CD4-positive, alpha-beta T cell (primary cell): ENCODE results near the gene TMEM131. TPM values are rescaled to one million over a fixed set of nuclear protein-coding genes. Genes with fewer than 3 reads are reported as not detected.

Experiments
- ATAC-seq: fragments of 200-7000 bp; cut with Tn5 transposase; one replicate; pipeline ENCODE4 v1.10.0; 2022; ENCODE audit warnings: mild to moderate bottlenecking; ENCODE audit not compliant: poor library complexity
- CTCF ChIA-PET: fragments of 350-600 bp; sonication (Branson Sonifier 250); formaldehyde crosslinking; loops from one replicate; lab custom pipeline; 2021; ENCODE audit warnings: antibody characterized with exemption, inconsistent platforms; lab: Charles Lee
- POLR2A ChIA-PET: fragments of 350-600 bp; sonication (Branson Sonifier 250); formaldehyde crosslinking; loops from one replicate; lab custom pipeline; 2021; ENCODE audit warnings: antibody characterized with exemption, inconsistent platforms; lab: Charles Lee
- DNase-seq, 14 experiments: peaks; one replicate each; pipeline ENCODE4 v3.0.0-alpha.2; 2013 to 2020; ENCODE audit warnings: mixed read lengths in 2 of 14
- H3K27ac ChIP-seq, 2 donors: one replicate each; pipeline versions ENCODE4 v1.5.1 to v1.7.0; 2013; ENCODE audit warnings: low read length in 2 of 2, low read depth in 1 of 2, mild to moderate bottlenecking in 1 of 2
- H3K27me3 ChIP-seq, 2 experiments: 1 replicate in 1 of 2; 2 replicates in 1 of 2; pipeline versions ENCODE4 v1.6.1 to v1.7.0; 2013; ENCODE audit warnings: low read length in 2 of 2, control low read depth in 1 of 2, mild to moderate bottlenecking in 1 of 2, moderate library complexity in 1 of 2; ENCODE audit not compliant: insufficient read depth in 2 of 2, control insufficient read depth in 1 of 2
- H3K36me3 ChIP-seq: one replicate; pipeline ENCODE4 v1.6.1; 2013; ENCODE audit warnings: low read length, control low read depth; ENCODE audit not compliant: insufficient read depth
- H3K4me1 ChIP-seq: one replicate; pipeline ENCODE4 v1.6.1; 2013; ENCODE audit warnings: low read length, control low read depth; ENCODE audit not compliant: insufficient read depth
- H3K4me3 ChIP-seq: one replicate; pipeline ENCODE4 v1.5.1; 2013; ENCODE audit warnings: mild to moderate bottlenecking, low read length, moderate library complexity
- H3K9me3 ChIP-seq, 2 experiments: 1 replicate in 1 of 2; 2 replicates in 1 of 2; pipeline versions ENCODE4 v1.6.1 to v1.7.0; 2013; ENCODE audit warnings: low read length in 2 of 2, mild to moderate bottlenecking in 2 of 2, control low read depth in 1 of 2, moderate library complexity in 1 of 2; ENCODE audit not compliant: control insufficient read depth in 1 of 2, insufficient read depth in 1 of 2
- H3K27ac Mint-ChIP-seq: one replicate; pipeline ENCODE4 v1.8.0; 2020; ENCODE audit warnings: mixed read lengths
- H3K27me3 Mint-ChIP-seq: one replicate; pipeline ENCODE4 v1.8.0; 2021; ENCODE audit warnings: mixed read lengths
- H3K36me3 Mint-ChIP-seq: one replicate; pipeline ENCODE4 v1.8.0; 2021; ENCODE audit warnings: low read depth, mixed read lengths
- H3K4me1 Mint-ChIP-seq: one replicate; pipeline ENCODE4 v1.8.0; 2021; ENCODE audit warnings: low read depth, mixed read lengths
- H3K4me3 Mint-ChIP-seq: one replicate; pipeline ENCODE4 v1.8.0; 2020; ENCODE audit warnings: mild to moderate bottlenecking, mixed read lengths
- H3K9me3 Mint-ChIP-seq: one replicate; pipeline ENCODE4 v1.8.0; 2020; ENCODE audit warnings: mixed read lengths
- intact Hi-C, 2 experiments: fragments of 100-400 bp; cut with DNase I in 1 of 2; cut with micrococcal nuclease in 1 of 2; formaldehyde crosslinking; loops; one replicate each; pipeline versions ENCODE4 v1.15.1 to v1.9.0; 2023 to 2025; cut with DNase I, micrococcal nuclease
- total RNA-seq, 174 experiments: library from RNA in 2 of 174; stranded (reverse) in 2 of 174; gene quantifications; one replicate each; pipeline ENCODE4 v1.2.3 and lab custom pipeline; 2021 to 2026
- TF ChIP-seq, protein P1 (sequence below): fragments of 200-600 bp; IDR thresholded peaks from one replicate; pipeline ENCODE4 v1.8.0; 2022; ENCODE audit warnings: antibody characterized with exemption, mild to moderate bottlenecking

The TMEM131 gene
- total RNA-seq, 2 experiments from 2014 or later = 29.2 to 33.6 TPM

DNA sequence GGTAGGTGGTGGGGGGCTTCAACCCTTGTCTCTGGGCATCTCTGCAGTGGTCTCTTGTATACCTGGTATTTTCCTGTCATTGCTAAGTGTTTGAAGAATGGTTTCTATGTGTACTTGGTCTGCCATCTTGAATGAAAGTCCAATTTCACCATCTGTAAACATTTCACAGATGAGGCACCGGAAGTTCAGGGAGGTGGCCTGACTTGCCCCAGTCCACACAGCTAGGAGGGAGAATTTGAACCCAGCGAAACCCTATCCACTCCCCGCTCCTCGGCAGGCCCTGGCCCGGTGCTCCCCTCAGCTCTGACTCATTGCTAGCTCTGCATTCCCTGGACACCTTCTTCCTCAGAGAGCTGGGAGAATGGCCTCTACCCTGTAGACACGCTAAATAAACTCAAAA, 251.8 kb downstream of the TMEM131 start:
- H3K4me3 Mint-ChIP-seq = no peak overlapping the region
- TF ChIP-seq, protein P1, sequence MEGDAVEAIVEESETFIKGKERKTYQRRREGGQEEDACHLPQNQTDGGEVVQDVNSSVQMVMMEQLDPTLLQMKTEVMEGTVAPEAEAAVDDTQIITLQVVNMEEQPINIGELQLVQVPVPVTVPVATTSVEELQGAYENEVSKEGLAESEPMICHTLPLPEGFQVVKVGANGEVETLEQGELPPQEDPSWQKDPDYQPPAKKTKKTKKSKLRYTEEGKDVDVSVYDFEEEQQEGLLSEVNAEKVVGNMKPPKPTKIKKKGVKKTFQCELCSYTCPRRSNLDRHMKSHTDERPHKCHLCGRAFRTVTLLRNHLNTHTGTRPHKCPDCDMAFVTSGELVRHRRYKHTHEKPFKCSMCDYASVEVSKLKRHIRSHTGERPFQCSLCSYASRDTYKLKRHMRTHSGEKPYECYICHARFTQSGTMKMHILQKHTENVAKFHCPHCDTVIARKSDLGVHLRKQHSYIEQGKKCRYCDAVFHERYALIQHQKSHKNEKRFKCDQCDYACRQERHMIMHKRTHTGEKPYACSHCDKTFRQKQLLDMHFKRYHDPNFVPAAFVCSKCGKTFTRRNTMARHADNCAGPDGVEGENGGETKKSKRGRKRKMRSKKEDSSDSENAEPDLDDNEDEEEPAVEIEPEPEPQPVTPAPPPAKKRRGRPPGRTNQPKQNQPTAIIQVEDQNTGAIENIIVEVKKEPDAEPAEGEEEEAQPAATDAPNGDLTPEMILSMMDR = no peak
- ChIA-PET CTCF (interaction anchor here (0.8 to 1.2 kb wide), 2 partner anchors 31 to 44 kb away, joined by 3 read pairs; partner anchors contain the start of gene ZAP70), POLR2A (interaction anchor here (1.3 to 4.9 kb wide), 2 partner anchors 25 to 31 kb away, joined by 5 to 42 read pairs; partner anchors contain the start of gene ZAP70)
- intact Hi-C loops = no loop called here
- DNase-seq = no peak
- H3K27ac Mint-ChIP-seq = peak overlapping the region; percentile 79
- no peaks in the 10 kb centered on the region for H3K27me3 ChIP-seq
- H3K36me3 Mint-ChIP-seq = peaks cover 34% of the 10 kb centered on the region
- H3K4me1 ChIP-seq = peaks cover 80% of the 10 kb centered on the region
- peaks cover 79% of the 10 kb centered on the region for H3K4me1 Mint-ChIP-seq
- peaks cover 24% of the 10 kb centered on the region for H3K36me3 ChIP-seq
- no peak for ATAC-seq
- no peak overlapping the region for H3K27ac ChIP-seq
- no peaks in the 10 kb centered on the region for H3K9me3 Mint-ChIP-seq
- H3K9me3 ChIP-seq = no peaks in the 10 kb centered on the region
- no peaks in the 10 kb centered on the region for H3K27me3 Mint-ChIP-seq
- no peak overlapping the region for H3K4me3 ChIP-seq

DNA sequence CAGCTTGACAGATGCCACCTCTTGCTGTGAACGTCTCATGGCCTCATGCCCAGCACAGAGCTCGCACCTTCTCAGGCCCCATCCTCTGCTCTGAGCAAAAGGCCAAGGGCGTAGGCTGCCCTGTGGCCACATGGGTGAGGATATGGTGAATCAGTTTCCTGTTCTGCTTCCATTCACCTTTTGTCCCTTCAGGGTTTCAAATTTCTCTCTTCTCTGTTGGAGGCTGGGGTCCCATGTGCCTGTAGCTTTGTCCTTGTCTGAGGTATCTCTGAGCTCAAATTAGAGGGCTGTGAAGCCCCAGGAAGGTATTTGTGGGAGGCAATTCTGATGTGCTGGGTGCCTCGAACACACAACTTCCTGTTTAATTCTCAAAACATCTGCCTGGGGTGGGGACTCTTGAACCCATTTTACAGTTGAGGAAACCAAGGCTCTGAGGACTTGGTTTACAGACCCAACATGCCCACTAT, 253.3 kb downstream of the TMEM131 start:
- POLR2A ChIA-PET = interaction anchor here (0.9 to 4.9 kb wide), 6 partner anchors 12 to 78 kb away, joined by 3 to 42 read pairs (median 4); partner anchors contain the start of gene ZAP70
- CTCF ChIA-PET = interaction anchor here (1.0 to 1.6 kb wide), 5 partner anchors 24 to 152 kb away, joined by 3 to 10 read pairs (median 4); no protein-coding TSS in a partner anchor
- peak overlapping the region; percentile 9 to 74 for H3K27ac ChIP-seq
- peaks cover 39% of the 10 kb centered on the region for H3K36me3 ChIP-seq
- TF ChIP-seq, protein P1 = no peak
- Mint-ChIP-seq H3K27ac (peak overlapping the region; percentile 79), H3K9me3 (no peaks in the 10 kb centered on the region), H3K4me3 (no peak overlapping the region), H3K27me3 (no peaks in the 10 kb centered on the region), H3K4me1 (peaks cover 77% of the 10 kb centered on the region), H3K36me3 (peaks cover 49% of the 10 kb centered on the region)
- peaks cover 69% of the 10 kb centered on the region for H3K4me1 ChIP-seq
- no peaks in the 10 kb centered on the region for H3K27me3 ChIP-seq
- H3K4me3 ChIP-seq = no peak overlapping the region
- ATAC-seq (peak; percentile 38), DNase-seq (peak in 5 of 14 experiments; percentile 15 to 68 (median 29))
- no peaks in the 10 kb centered on the region for H3K9me3 ChIP-seq
- intact Hi-C loops = no loop called here

DNA sequence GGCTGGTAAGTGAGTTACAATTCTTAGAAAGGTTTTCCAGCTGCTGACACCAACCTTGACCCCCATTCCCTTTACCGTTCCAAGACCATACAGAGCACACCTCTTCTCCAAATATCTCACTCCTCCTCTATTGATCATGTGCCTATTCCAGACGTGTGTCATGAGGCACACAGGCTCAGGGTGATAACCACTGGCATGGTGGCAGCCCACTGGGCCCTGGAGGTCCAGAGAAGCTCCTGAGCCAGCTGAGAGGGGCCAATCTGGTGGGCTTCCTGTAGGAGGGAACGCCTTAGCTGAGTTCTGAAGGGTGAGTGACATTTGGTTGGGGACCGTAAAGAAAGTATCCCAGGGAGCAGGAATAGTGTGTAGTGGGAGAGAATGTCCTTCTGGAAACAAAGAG, 254.1 kb downstream of the TMEM131 start:
- TF ChIP-seq, protein P1 = no peak
- Mint-ChIP-seq H3K36me3 (peaks cover 57% of the 10 kb centered on the region), H3K27me3 (no peaks in the 10 kb centered on the region), H3K9me3 (no peaks in the 10 kb centered on the region), H3K4me1 (peaks cover 70% of the 10 kb centered on the region), H3K4me3 (no peak overlapping the region), H3K27ac (peak overlapping the region; percentile 79)
- H3K27me3 ChIP-seq = no peaks in the 10 kb centered on the region
- POLR2A ChIA-PET = interaction anchor here (0.9 to 4.9 kb wide), 5 partner anchors 17 to 31 kb away, joined by 3 to 42 read pairs (median 5); partner anchors contain the start of gene ZAP70
- CTCF ChIA-PET = interaction anchor here (1.1 to 1.6 kb wide), 5 partner anchors 24 to 44 kb away, joined by 3 to 10 read pairs (median 4); no protein-coding TSS in a partner anchor
- H3K4me1 ChIP-seq = peaks cover 67% of the 10 kb centered on the region
- no peaks in the 10 kb centered on the region for H3K9me3 ChIP-seq
- no peak for DNase-seq
- H3K36me3 ChIP-seq = peaks cover 46% of the 10 kb centered on the region
- intact Hi-C loops = no loop called here
- H3K4me3 ChIP-seq = no peak overlapping the region
- no peak for ATAC-seq
- H3K27ac ChIP-seq = peak overlapping the region; percentile 34 to 74
